NT2/D1 (cell line): ENCODE results near the gene ABCA13.

Experiments used
- SUZ12 ChIP-seq: IDR thresholded peaks from 2 replicates; pipeline ENCODE4 v1.6.1; 2011; ENCODE audit not compliant: insufficient read length, insufficient read depth; ENCODE audit errors: extremely low read depth
- YY1 ChIP-seq: IDR thresholded peaks from 2 replicates; pipeline ENCODE4 v1.6.1; 2011; ENCODE audit not compliant: insufficient read length, insufficient read depth

- TF ChIP-seq SUZ12 (no peak), YY1 (no peak)
Observed at GRCh38 chr7:48321319-48322010, 150.2 kb downstream of the ABCA13 start.
